Fibroblast of villous mesenchyme (primary cell): ENCODE results near the gene SYT12. TPM values are rescaled to one million over a fixed set of nuclear protein-coding genes. Genes with fewer than 3 reads are reported as not detected.
A peak's percentile ranks its signal among the peaks of the same experiment; 100 is the strongest.

Source experiments
- DNase-seq: peaks from one replicate; pipeline ENCODE4 v3.0.0-alpha.2; 2010; ENCODE audit warnings: low read depth
- H3K4me3 ChIP-seq: 2 replicates; pipeline ENCODE4 v1.5.1; 2011; ENCODE audit warnings: low read depth, mild to moderate bottlenecking, low read length
- total RNA-seq: library from RNA; depleted of rRNA; stranded (reverse); fragments of >200 nt; gene quantifications from 2 replicates; pipeline ENCODE4 v1.2.3, GENCODE V29; 2012
- TF ChIP-seq, protein P1 (sequence below): IDR thresholded peaks from 2 replicates; pipeline ENCODE4 v1.5.1; 2012; ENCODE audit warnings: low read depth, mild to moderate bottlenecking, low read length; ENCODE audit not compliant: insufficient read depth

Gene SYT12
- total RNA-seq, 1 donor: 0.43 TPM

GRCh38 chr11:67030976-67031375, 8.0 kb downstream of the SYT12 start:
- H3K4me3 ChIP-seq: no peak overlapping the region
- DNase-seq: no peak
- TF ChIP-seq, protein P1, sequence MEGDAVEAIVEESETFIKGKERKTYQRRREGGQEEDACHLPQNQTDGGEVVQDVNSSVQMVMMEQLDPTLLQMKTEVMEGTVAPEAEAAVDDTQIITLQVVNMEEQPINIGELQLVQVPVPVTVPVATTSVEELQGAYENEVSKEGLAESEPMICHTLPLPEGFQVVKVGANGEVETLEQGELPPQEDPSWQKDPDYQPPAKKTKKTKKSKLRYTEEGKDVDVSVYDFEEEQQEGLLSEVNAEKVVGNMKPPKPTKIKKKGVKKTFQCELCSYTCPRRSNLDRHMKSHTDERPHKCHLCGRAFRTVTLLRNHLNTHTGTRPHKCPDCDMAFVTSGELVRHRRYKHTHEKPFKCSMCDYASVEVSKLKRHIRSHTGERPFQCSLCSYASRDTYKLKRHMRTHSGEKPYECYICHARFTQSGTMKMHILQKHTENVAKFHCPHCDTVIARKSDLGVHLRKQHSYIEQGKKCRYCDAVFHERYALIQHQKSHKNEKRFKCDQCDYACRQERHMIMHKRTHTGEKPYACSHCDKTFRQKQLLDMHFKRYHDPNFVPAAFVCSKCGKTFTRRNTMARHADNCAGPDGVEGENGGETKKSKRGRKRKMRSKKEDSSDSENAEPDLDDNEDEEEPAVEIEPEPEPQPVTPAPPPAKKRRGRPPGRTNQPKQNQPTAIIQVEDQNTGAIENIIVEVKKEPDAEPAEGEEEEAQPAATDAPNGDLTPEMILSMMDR: no peak

DNA sequence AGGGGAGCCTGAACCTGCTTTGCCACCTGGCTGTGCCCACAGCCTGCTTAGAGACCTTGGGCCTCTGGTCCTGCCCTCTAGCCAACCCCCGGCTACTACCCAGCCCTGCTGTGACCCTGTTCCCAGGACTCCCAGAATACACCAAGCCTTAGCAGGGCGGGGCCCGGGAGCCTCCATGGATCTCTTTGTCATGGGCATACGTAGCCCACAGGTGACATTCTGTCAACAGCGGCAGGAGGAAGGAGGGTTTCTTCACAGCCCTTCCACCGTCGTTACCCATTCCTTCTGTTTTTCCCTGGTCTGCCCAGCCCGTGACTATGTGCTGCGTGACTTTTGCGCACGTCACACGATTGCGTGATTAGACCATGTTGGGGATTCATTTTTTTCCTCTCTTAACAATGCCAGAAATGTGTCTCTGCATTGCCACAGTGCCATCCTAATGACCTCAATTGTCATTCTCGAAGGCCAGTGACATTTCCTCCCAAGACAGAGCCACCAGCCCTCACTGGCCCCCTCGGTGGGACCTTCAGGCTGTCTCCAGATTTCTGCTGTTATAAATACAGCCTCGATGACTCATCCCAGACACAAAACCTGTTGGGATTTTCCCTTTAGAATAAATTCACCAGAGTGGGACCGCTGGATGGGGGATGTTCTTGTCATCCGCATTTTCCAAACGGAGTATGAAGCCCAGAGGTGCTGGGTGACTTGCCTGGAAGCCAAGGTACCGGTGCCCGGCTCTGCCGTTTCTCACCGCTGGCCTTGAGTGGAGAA, 9.0 kb downstream of the SYT12 start:
- no peak overlapping the region for H3K4me3 ChIP-seq
- peak; percentile 59 for DNase-seq
- TF ChIP-seq, protein P1: no peak

DNA sequence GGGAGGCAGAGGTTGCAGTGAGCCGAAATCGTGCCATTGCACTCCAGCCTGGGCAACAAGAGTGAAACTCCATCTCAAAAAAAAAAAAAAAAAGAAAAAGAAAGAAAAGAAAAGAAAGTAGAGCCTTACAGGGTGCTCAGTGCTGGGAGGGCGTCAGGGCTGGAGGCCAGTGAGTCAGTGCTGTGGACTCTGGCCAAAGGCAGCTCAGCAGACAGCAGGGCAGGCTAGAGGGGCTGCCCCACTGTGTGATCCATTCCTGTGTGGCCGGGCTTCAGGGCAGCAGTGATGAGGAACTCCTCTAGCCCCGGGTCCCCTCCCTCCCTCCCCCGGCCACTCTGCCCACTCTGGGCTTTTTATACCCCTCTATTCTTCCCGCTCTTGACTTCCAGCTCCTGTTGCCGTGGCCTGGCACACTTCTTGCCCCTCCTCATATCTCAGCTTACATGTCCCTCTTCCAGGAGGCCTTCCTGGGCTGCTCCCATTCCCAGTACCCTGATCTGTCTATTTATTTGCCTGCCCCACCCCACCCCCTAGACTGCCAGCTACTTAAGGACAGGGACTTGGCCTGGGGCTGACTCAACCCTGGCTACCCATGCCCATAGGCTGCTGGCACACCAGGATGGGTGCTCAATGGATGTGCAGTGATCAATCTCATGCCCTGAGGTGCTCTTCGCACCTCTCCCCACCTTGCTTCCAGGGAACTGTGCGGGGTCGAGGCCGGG, 10.1 kb downstream of the SYT12 start:
- TF ChIP-seq, protein P1: no peak
- DNase-seq: peak; percentile 87
- H3K4me3 ChIP-seq: no peak overlapping the region

DNA sequence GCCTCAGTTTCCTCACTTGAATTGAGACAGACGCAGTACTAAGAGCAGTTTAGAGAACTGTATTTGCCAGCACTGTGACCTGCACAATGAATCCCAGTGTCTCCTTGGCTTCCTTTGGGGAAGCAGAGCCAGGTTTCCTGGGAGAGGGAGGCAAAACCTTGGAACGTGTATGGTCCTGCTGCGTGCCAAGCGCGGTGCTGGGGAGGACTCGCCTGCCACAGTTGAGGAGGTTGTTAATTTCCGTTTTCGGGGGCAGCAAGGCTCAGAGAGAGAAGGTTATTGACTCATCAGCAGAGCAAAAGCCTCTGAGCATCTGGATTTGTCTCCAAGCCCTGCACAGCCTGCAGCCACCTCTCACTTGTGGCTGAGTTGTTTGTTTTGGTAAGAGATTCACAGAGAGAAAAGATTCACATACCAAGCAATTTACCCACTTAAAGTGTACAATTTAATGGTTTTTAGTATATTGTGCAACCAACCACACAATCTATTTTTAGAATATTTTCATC, 10.8 kb downstream of the SYT12 start:
- TF ChIP-seq, protein P1: no peak
- H3K4me3 ChIP-seq: no peak overlapping the region
- DNase-seq: peak; percentile 96

- H3K4me3 ChIP-seq: no peak overlapping the region
- no peak for DNase-seq
- TF ChIP-seq, protein P1: no peak
Measured at GRCh38 chr11:67034350-67034749, 11.4 kb downstream of the SYT12 start.

DNA sequence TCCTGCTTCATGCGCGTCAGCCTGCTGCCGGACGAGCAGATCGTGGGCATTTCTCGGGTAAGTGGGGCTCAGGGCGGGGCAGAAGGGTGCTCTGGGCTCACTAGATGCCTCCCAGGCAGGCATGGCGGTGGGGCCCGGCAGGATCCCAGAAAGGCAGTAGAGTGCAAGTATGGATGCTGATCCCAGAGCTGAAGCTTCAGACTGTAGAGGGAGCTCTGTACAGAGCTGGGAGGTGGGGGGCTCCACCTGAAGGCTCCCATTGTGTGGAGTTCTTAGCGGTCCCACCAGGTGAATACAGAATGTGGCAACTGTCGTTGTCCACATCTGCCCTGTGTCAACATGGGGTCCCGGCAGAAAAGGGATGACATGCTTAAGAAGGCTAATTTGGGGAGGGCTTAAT, 17.2 kb downstream of the SYT12 start:
- TF ChIP-seq, protein P1: no peak
- H3K4me3 ChIP-seq: no peak overlapping the region
- no peak for DNase-seq
